Keratinocyte (primary cell): Measurements from ENCODE around the gene NBEA. TPM values are rescaled to one million over a fixed set of nuclear protein-coding genes. Genes with fewer than 3 reads are reported as not detected.

ENCODE experiments used
- DNase-seq: peaks from one replicate; pipeline ENCODE4 v3.0.0-alpha.2; 2011; ENCODE audit warnings: low read depth, missing footprints, low spot score
- FAIRE-seq: peaks from 2 replicates; lab custom pipeline; 2011; peaks lifted over from hg19 to GRCh38; lab: Jason Lieb, UNC
- H2AFZ ChIP-seq: 2 replicates; pipeline ENCODE4 v1.6.0; 2012; ENCODE audit warnings: low read length, control low read depth, inconsistent platforms; ENCODE audit not compliant: control insufficient read depth
- H3K27ac ChIP-seq: 2 replicates; pipeline ENCODE4 v1.5.1; 2011; ENCODE audit warnings: low read length; ENCODE audit not compliant: control insufficient read depth, insufficient read depth
- H3K27me3 ChIP-seq: 3 replicates; pipeline ENCODE4 v1.6.0; 2011; ENCODE audit warnings: low read length; ENCODE audit not compliant: control insufficient read depth, insufficient read depth; ENCODE audit errors: extremely low read depth
- H3K36me3 ChIP-seq, 2 experiments: 2 replicates in 1 of 2; 3 replicates in 1 of 2; pipeline ENCODE4 v1.5.1; 2011; ENCODE audit warnings: low read length in 2 of 2, mild to moderate bottlenecking in 1 of 2; ENCODE audit not compliant: control insufficient read depth in 2 of 2, insufficient read depth in 2 of 2; ENCODE audit errors: extremely low read depth in 1 of 2
- H3K4me1 ChIP-seq: 3 replicates; pipeline ENCODE4 v1.5.1; 2011; ENCODE audit warnings: low read length; ENCODE audit not compliant: control insufficient read depth, insufficient read depth; ENCODE audit errors: extremely low read depth
- H3K4me2 ChIP-seq: 3 replicates; pipeline ENCODE4 v1.6.0; 2011; ENCODE audit warnings: low read depth, low read length; ENCODE audit not compliant: control insufficient read depth, insufficient read depth; ENCODE audit errors: extremely low read depth
- H3K4me3 ChIP-seq, 3 experiments: fragments of 200-600 bp in 1 of 3; sonication (generic) in 1 of 3; 2 replicates in 2 of 3; 3 replicates in 1 of 3; pipeline ENCODE4 v1.5.1; 2011 to 2016; ENCODE audit warnings: low read length in 3 of 3, mild to moderate bottlenecking in 3 of 3, control low read depth in 2 of 3, inconsistent platforms in 1 of 3, low read depth in 1 of 3, mixed read lengths in 1 of 3, mixed run types in 1 of 3, moderate library complexity in 1 of 3; ENCODE audit not compliant: control insufficient read depth in 2 of 3, insufficient read depth in 2 of 3; ENCODE audit errors: extremely low read depth in 1 of 3
- H3K79me2 ChIP-seq: 2 replicates; pipeline ENCODE4 v1.6.0; 2012; ENCODE audit warnings: low read length; ENCODE audit not compliant: control insufficient read depth, insufficient read depth
- H3K9ac ChIP-seq: 3 replicates; pipeline ENCODE4 v1.6.0; 2011; ENCODE audit warnings: low read length; ENCODE audit not compliant: control insufficient read depth, insufficient read depth; ENCODE audit errors: extremely low read depth
- H3K9me1 ChIP-seq: 3 replicates; pipeline ENCODE4 v1.6.0; 2011; ENCODE audit warnings: low read length; ENCODE audit not compliant: control insufficient read depth, insufficient read depth; ENCODE audit errors: extremely low read depth
- H3K9me3 ChIP-seq: 2 replicates; pipeline ENCODE4 v1.5.1; 2012; ENCODE audit warnings: low read depth, low read length; ENCODE audit not compliant: control insufficient read depth
- H4K20me1 ChIP-seq: 3 replicates; pipeline ENCODE4 v1.6.0; 2011; ENCODE audit warnings: low read length; ENCODE audit not compliant: control insufficient read depth, insufficient read depth; ENCODE audit errors: extremely low read depth
- EZH2 ChIP-seq: IDR thresholded peaks from one replicate; pipeline ENCODE4 v1.6.1; 2012; ENCODE audit warnings: inconsistent platforms, mild to moderate bottlenecking, low read length, moderate library complexity
- dilution Hi-C: fragments of 300-500 bp; cut with MboI; formaldehyde crosslinking; loops from one replicate; pipeline ENCODE4 v1.7.0; 2020; ENCODE audit warnings: low sequenced_read_pairs; ENCODE audit not compliant: extremely low pct_ligation_motif_present
- polyA plus RNA-seq, 5 experiments: library from polyadenylated mRNA; depleted of rRNA in 3 of 5; stranded (reverse) in 3 of 5; stranded (forward) in 1 of 5; unstranded in 1 of 5; fragments of >200 nt; gene quantifications; 1 replicate in 1 of 5; 2 replicates in 3 of 5; 3 replicates in 1 of 5; pipeline versions ENCODE4 v1.2.1 to v1.2.3, GENCODE V29; 2011 to 2012; ENCODE audit warnings: missing spikeins in 2 of 5, low read depth in 1 of 5, low replicate concordance in 1 of 5
- TF ChIP-seq, protein P1 (sequence below), 3 experiments: IDR thresholded peaks in 1 of 3; conservative IDR thresholded peaks in 1 of 3; optimal IDR thresholded peaks in 1 of 3; 2 replicates in 2 of 3; 3 replicates in 1 of 3; pipeline versions ENCODE3 to v1.5.1; 2011; ENCODE audit warnings: low read length in 3 of 3, mild to moderate bottlenecking in 3 of 3, moderate library complexity in 2 of 3, control low read depth in 1 of 3, inconsistent platforms in 1 of 3; ENCODE audit not compliant: insufficient read depth in 2 of 3; ENCODE audit errors: extremely low read depth in 1 of 3

Gene NBEA
- polyA plus RNA-seq, 1 donor (not counting 4 experiments of a cell fraction or from before 2014, with no cell fraction given), result 0.05 TPM

DNA sequence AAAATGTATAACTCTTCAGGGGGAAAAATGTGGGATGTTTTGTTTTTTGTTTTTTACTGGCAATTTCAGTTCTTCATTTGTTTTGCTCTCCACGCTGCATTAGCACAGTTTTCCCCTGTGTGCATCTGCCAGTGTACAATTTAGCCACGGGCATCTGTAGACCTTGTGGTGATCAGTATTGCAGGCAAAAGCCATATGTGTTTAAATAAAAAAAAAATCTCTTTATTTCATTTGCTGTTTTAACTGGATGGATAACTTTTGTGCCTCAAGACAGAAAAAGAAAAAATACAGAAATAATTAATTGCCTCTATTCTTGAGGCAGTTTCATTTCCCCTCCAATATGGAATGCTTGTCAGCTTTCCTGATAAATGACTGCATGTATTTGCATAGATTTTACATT lies 542.3 kb downstream of the NBEA start:
- H4K20me1 ChIP-seq, result no peaks in the 10 kb centered on the region
- no peaks in the 10 kb centered on the region for H3K79me2 ChIP-seq
- H3K4me2 ChIP-seq, result no peak overlapping the region
- H3K27ac ChIP-seq, result no peak overlapping the region
- DNase-seq (no peak), FAIRE-seq (no peak)
- H2AFZ ChIP-seq, result no peak overlapping the region
- H3K36me3 ChIP-seq, result no peaks in the 10 kb centered on the region
- dilution Hi-C loops, result no loop called here
- no peaks in the 10 kb centered on the region for H3K9me1 ChIP-seq
- H3K27me3 ChIP-seq, result no peaks in the 10 kb centered on the region
- H3K4me3 ChIP-seq, result no peak overlapping the region
- TF ChIP-seq, protein P1, sequence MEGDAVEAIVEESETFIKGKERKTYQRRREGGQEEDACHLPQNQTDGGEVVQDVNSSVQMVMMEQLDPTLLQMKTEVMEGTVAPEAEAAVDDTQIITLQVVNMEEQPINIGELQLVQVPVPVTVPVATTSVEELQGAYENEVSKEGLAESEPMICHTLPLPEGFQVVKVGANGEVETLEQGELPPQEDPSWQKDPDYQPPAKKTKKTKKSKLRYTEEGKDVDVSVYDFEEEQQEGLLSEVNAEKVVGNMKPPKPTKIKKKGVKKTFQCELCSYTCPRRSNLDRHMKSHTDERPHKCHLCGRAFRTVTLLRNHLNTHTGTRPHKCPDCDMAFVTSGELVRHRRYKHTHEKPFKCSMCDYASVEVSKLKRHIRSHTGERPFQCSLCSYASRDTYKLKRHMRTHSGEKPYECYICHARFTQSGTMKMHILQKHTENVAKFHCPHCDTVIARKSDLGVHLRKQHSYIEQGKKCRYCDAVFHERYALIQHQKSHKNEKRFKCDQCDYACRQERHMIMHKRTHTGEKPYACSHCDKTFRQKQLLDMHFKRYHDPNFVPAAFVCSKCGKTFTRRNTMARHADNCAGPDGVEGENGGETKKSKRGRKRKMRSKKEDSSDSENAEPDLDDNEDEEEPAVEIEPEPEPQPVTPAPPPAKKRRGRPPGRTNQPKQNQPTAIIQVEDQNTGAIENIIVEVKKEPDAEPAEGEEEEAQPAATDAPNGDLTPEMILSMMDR (optimal IDR thresholded peaks at IDR 0.05 in 1 of 3, IDR thresholded peaks at IDR 0.05 in 1 of 3, conservative IDR thresholded peaks at IDR 0.05 in 1 of 3; ENCODE audit: extremely low read depth in 1 of 3, insufficient read depth in 2 of 3, low read length in 3 of 3), result no peak
- no peak for TF ChIP-seq EZH2
- no peaks in the 10 kb centered on the region for H3K9me3 ChIP-seq
- no peak overlapping the region for H3K9ac ChIP-seq
- H3K4me1 ChIP-seq, result no peaks in the 10 kb centered on the region

DNA sequence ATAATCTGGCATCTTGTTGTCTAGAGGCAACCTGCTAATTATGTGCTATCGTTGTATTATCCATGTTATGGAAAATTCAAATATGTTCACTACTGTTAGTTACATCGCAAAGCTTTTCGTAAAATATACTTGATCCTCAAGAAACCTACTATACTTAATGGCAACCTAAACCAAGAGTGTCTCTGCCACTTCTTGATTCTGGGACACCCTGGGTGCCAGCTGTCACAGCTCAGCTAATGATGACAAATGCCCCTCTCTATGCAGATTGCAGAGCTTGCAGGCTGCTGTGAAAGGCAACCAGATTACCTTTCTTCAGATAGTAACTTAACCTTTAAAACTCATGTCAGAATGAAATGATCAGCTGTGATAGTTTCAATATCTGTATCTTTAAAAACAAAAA lies 543.4 kb downstream of the NBEA start:
- Histone ChIP-seq H3K27ac (no peak overlapping the region), H3K79me2 (no peaks in the 10 kb centered on the region), H3K27me3 (no peaks in the 10 kb centered on the region), H3K4me2 (no peak overlapping the region), H3K9ac (no peak overlapping the region), H2AFZ (no peak overlapping the region), H3K4me3 (no peak overlapping the region), H3K9me1 (no peaks in the 10 kb centered on the region), H4K20me1 (no peaks in the 10 kb centered on the region), H3K36me3 (no peaks in the 10 kb centered on the region), H3K4me1 (no peaks in the 10 kb centered on the region), H3K9me3 (no peaks in the 10 kb centered on the region)
- no peak for FAIRE-seq
- DNase-seq, result no peak
- TF ChIP-seq, protein P1 (optimal IDR thresholded peaks at IDR 0.05 in 1 of 3, IDR thresholded peaks at IDR 0.05 in 1 of 3, conservative IDR thresholded peaks at IDR 0.05 in 1 of 3; ENCODE audit: extremely low read depth in 1 of 3, insufficient read depth in 2 of 3, low read length in 3 of 3), result no peak
- no peak for TF ChIP-seq EZH2
- dilution Hi-C loops, result no loop called here
